Subcutaneous adipose tissue (tissue), 4 donors: ENCODE data around the gene TMEM100. TPM values are rescaled to one million over a fixed set of nuclear protein-coding genes. Genes with fewer than 3 reads are reported as not detected.

ENCODE experiments used
- total RNA-seq, 4 donors: library from RNA; depleted of rRNA; stranded (reverse); fragments of >200 nt; gene quantifications; one replicate each; pipeline ENCODE4 v1.1.0, GENCODE V29; 2016
- TF ChIP-seq, protein P1 (sequence below): fragments of 450-650 bp; IDR thresholded peaks from one replicate; pipeline ENCODE4 v1.5.1; 2016; ENCODE audit warnings: low read depth, mild to moderate bottlenecking, control low read depth, antibody characterized with exemption, moderate library complexity

TMEM100 gene
- total RNA-seq, 4 donors from 2014 or later: 17.4 to 67.6 (median 43.2) TPM

DNA sequence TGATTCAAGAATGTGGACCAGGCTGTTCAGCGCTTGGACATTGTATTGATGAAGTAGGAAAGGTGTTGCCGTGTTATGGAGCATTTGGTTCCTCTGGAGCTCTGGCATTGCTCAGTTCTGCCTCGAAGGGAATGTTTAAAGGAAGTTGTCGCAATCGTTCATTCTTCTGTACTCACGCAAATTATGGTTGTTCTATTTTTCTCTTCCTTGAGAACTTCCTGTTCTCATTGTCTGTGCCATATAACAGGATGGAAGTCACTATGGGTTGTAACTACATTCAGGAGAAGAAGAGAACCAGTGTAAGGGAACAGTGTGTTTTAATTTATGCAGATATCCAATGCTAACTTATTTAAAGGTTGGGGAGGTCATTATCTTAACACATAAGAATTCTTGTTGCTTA is 41.2 kb upstream of the TMEM100 start:
- TF ChIP-seq, protein P1, sequence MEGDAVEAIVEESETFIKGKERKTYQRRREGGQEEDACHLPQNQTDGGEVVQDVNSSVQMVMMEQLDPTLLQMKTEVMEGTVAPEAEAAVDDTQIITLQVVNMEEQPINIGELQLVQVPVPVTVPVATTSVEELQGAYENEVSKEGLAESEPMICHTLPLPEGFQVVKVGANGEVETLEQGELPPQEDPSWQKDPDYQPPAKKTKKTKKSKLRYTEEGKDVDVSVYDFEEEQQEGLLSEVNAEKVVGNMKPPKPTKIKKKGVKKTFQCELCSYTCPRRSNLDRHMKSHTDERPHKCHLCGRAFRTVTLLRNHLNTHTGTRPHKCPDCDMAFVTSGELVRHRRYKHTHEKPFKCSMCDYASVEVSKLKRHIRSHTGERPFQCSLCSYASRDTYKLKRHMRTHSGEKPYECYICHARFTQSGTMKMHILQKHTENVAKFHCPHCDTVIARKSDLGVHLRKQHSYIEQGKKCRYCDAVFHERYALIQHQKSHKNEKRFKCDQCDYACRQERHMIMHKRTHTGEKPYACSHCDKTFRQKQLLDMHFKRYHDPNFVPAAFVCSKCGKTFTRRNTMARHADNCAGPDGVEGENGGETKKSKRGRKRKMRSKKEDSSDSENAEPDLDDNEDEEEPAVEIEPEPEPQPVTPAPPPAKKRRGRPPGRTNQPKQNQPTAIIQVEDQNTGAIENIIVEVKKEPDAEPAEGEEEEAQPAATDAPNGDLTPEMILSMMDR: no peak

DNA sequence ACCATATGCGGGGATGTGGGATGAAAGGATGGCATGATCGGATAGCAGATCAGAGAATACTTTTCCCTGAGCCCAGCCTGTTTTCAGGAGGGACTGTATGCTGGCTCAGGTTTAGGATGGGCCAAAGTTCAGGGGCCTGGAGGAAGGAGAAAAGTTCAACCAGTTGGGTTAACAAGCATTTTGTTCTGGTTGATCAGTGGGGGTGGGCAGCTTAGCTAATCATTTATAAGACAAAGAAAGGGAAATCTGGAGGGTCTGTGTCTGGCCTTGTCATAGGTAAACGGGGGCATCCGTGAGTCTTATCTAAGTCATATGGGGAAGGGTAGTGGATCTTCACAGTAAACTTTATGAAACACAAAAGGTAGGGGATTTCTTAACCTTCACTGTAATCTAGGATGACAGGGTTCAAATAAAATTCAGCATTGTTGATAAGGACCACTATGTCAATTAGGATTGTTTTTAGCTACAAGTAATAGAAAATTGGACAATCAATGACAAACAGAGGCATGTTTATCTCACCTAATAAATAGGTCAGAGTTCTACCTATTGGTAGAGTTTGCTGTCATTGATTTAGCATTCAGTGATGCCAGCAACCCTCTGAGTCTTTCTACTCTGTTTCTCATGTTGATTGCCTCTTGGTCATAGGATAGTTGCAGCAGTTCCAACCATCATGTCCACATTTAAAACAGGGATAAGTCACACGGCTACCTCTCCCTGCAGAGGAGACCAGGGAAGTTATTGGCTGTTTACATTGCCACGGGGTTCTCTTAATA is 39.6 kb upstream of the TMEM100 start:
- TF ChIP-seq, protein P1: no peak

GRCh38 chr17:55760643-55761355 is 38.1 kb upstream of the TMEM100 start:
- TF ChIP-seq, protein P1: no peak

- TF ChIP-seq, protein P1: no peak
Observed at GRCh38 chr17:55758171-55758570, 35.5 kb upstream of the TMEM100 start.

DNA sequence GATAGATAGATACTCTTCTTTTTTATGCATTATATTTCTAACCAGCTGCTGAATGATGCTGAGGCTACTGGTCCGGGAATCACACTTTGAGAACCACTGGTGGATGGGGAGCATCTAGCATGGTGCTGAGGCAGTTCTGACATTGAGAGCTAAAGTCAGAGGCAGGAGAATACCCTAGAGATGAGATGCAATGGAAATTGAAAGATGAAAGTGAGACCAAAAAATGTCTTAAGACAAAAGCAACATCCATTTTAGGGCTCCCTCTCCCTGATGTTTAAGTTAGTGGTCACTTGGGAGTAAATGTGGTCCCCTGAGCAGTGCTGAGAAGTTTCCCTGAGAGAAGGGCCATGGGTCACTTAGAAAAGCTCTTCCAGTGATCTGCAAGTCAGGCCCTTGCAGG is 35.0 kb upstream of the TMEM100 start:
- TF ChIP-seq, protein P1: no peak

GRCh38 chr17:55756689-55757088 is 34.0 kb upstream of the TMEM100 start:
- TF ChIP-seq, protein P1: no peak

DNA sequence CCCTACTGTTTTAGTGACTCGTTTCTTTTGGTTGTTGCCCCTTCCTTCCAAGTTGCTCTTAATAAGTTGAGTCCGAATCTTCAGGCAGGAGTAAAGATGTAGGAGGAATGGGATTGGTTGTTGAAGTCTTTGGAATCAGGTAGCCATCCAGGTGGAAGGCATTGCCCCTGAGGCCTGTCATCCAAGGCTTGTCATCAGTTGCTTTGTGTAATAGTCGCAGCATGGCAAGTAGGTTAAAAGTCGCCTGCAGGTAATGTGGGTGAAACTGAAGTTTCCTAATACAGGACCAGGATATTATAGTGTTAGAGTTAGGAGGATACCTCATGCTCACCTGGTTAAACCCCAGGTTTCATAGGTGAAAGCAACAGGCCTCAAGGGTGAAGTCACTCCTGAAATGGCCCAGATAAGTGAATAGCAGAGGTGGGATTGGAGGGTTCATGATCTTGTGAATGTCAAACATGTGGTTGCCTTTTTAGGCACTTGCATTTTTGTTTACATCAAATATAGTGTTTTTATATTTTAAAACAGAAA is 29.1 kb upstream of the TMEM100 start:
- TF ChIP-seq, protein P1: no peak
